ENCODE data around the gene TMEM130.
A peak's percentile ranks its signal among the peaks of the same experiment; 100 is the strongest.

TMEM130 gene

GRCh38 chr7:98827258-98827657 lies 42.6 kb downstream of the TMEM130 start:
- H3K27ac ChIP-seq, result peak overlapping the region; percentile 70 to 84
- no peak for TF ChIP-seq CTCF (IDR thresholded peaks at IDR 0.05)

GRCh38 chr7:98826811-98827231 lies 43.0 kb downstream of the TMEM130 start:
- DNase-seq, result peak; percentile 81 to 98
- H3K36me3 ChIP-seq, result no peaks in the 10 kb centered on the region
- no peak overlapping the region for H3K4me3 ChIP-seq
- H3K9me3 ChIP-seq, result no peaks in the 10 kb centered on the region
- peaks cover 0 to 39% (median 17%) of the 10 kb centered on the region in 4 donors for H3K4me1 ChIP-seq
- H3K27ac ChIP-seq, result peak overlapping the region; percentile 70 to 84
- H3K27me3 ChIP-seq, result no peaks in the 10 kb centered on the region
- peak; percentile 61 to 68 for TF ChIP-seq CTCF (IDR thresholded peaks at IDR 0.05)
- intact Hi-C loops (cut with DNase I; ENCODE audit: low total_unique reads), result loop anchor here (5.0 kb wide), 1 partner anchor 70 kb away; no protein-coding TSS in a partner anchor

More at GRCh38 chr7:98827258-98827657, 42.6 kb downstream of the TMEM130 start:
- Histone ChIP-seq H3K4me1 (peaks cover 0 to 34% (median 17%) of the 10 kb centered on the region in 4 donors), H3K36me3 (no peaks in the 10 kb centered on the region), H3K9me3 (no peaks in the 10 kb centered on the region), H3K4me3 (no peak overlapping the region), H3K27me3 (no peaks in the 10 kb centered on the region)
- intact Hi-C loops (cut with DNase I; ENCODE audit: low total_unique reads), result loop anchor here (5.0 kb wide), 1 partner anchor 70 kb away; no protein-coding TSS in a partner anchor
- no peak for DNase-seq

- peak overlapping the region; percentile 16 to 84 for H3K27ac ChIP-seq
- H3K36me3 ChIP-seq, result no peaks in the 10 kb centered on the region
- intact Hi-C loops (cut with DNase I; ENCODE audit: low total_unique reads), result loop anchor here (5.0 kb wide), 1 partner anchor 69 kb away; no protein-coding TSS in a partner anchor
- peaks cover 0 to 40% (median 17%) of the 10 kb centered on the region in 4 donors for H3K4me1 ChIP-seq
- DNase-seq, result no peak
- H3K27me3 ChIP-seq, result no peaks in the 10 kb centered on the region
- no peak for TF ChIP-seq CTCF (IDR thresholded peaks at IDR 0.05)
- H3K4me3 ChIP-seq, result no peak overlapping the region
- no peaks in the 10 kb centered on the region for H3K9me3 ChIP-seq
Measured at GRCh38 chr7:98826387-98826786, 43.4 kb downstream of the TMEM130 start.

GRCh38 chr7:98823226-98823625 lies 46.6 kb downstream of the TMEM130 start:
- Histone ChIP-seq H3K36me3 (no peaks in the 10 kb centered on the region), H3K27ac (no peak overlapping the region), H3K27me3 (no peaks in the 10 kb centered on the region), H3K9me3 (no peaks in the 10 kb centered on the region), H3K4me1 (peaks cover 0 to 59% (median 20%) of the 10 kb centered on the region in 4 donors), H3K4me3 (no peak overlapping the region)
- intact Hi-C loops (cut with DNase I; ENCODE audit: low total_unique reads), result no loop called here
- no peak for TF ChIP-seq CTCF (IDR thresholded peaks at IDR 0.05)
- no peak for DNase-seq

- no peak for DNase-seq
- Histone ChIP-seq H3K36me3 (no peaks in the 10 kb centered on the region), H3K27me3 (no peaks in the 10 kb centered on the region), H3K4me1 (peaks cover 0 to 62% (median 20%) of the 10 kb centered on the region in 4 donors), H3K27ac (peak overlapping the region; percentile 47 to 84), H3K4me3 (no peak overlapping the region), H3K9me3 (no peaks in the 10 kb centered on the region)
- TF ChIP-seq CTCF (IDR thresholded peaks at IDR 0.05), result no peak
- intact Hi-C loops (cut with DNase I; ENCODE audit: low total_unique reads), result no loop called here
Measured at GRCh38 chr7:98821348-98821747, 48.5 kb downstream of the TMEM130 start.

Data from tibial artery (tissue), 4 donors.